Kasumi-1 (cell line): ENCODE measurements around the gene ATG10.
"Not testable (repeated sequence)": the region's sequence is repeated elsewhere in the genome, so short reads cannot be mapped to it uniquely, and the experiment has no call there.

Source experiments
- DNase-seq, 2 experiments: peaks; one replicate each; lab custom pipeline; 2025; lab: John Stamatoyannopoulos, UW

ATG10 gene

GRCh38 chr5:81982172-81982685, 10.4 kb downstream of the ATG10 start:
- not testable (repeated sequence) for DNase-seq

GRCh38 chr5:81983148-81983547, 11.3 kb downstream of the ATG10 start:
- DNase-seq: not testable (repeated sequence)

- DNase-seq: not testable (repeated sequence)
Measured at GRCh38 chr5:81983563-81983962, 11.7 kb downstream of the ATG10 start.

GRCh38 chr5:81986126-81986525, 14.3 kb downstream of the ATG10 start:
- no peak for DNase-seq

GRCh38 chr5:81989204-81989603, 17.4 kb downstream of the ATG10 start:
- no peak for DNase-seq

- DNase-seq: no peak
Measured at GRCh38 chr5:81994679-81995078, 22.9 kb downstream of the ATG10 start.

GRCh38 chr5:81995407-81995806, 23.6 kb downstream of the ATG10 start:
- no peak for DNase-seq

- DNase-seq: no peak
Measured at GRCh38 chr5:82004511-82004910, 32.7 kb downstream of the ATG10 start.

- not testable (repeated sequence) for DNase-seq
Measured at GRCh38 chr5:82009869-82010268, 38.0 kb downstream of the ATG10 start.

- no peak for DNase-seq
Measured at GRCh38 chr5:82010696-82011095, 38.9 kb downstream of the ATG10 start.

GRCh38 chr5:82011761-82012160, 39.9 kb downstream of the ATG10 start:
- DNase-seq: no peak

- not testable (repeated sequence) for DNase-seq
Measured at GRCh38 chr5:82014644-82015043, 42.8 kb downstream of the ATG10 start.

GRCh38 chr5:82018462-82018861, 46.6 kb downstream of the ATG10 start:
- DNase-seq: peak; percentile 84 to 90

GRCh38 chr5:82019342-82020138, 47.7 kb downstream of the ATG10 start:
- peak; percentile 70 for DNase-seq

- no peak for DNase-seq
Measured at GRCh38 chr5:82022499-82022898, 50.7 kb downstream of the ATG10 start.

GRCh38 chr5:82023644-82024043, 51.8 kb downstream of the ATG10 start:
- DNase-seq: no peak

GRCh38 chr5:82031220-82032119, 59.6 kb downstream of the ATG10 start:
- DNase-seq: no peak

- not testable (repeated sequence) for DNase-seq
Measured at GRCh38 chr5:82042894-82043293, 71.1 kb downstream of the ATG10 start.

GRCh38 chr5:82044010-82044409, 72.2 kb downstream of the ATG10 start:
- peak; percentile 51 to 71 for DNase-seq

- no peak for DNase-seq
Measured at GRCh38 chr5:82045554-82046275, 73.9 kb downstream of the ATG10 start.

GRCh38 chr5:82046276-82046647, 74.4 kb downstream of the ATG10 start:
- no peak for DNase-seq

- DNase-seq: no peak
Measured at GRCh38 chr5:82050955-82051354, 79.1 kb downstream of the ATG10 start.
